Adrenal gland (tissue), 12 donors: ENCODE measurements around the gene DOCK8. TPM values are rescaled to one million over a fixed set of nuclear protein-coding genes. Genes with fewer than 3 reads are reported as not detected.

Source experiments
- DNase-seq, 7 donors: peaks; one replicate each; pipeline ENCODE4 v3.0.0-alpha.2; 2019 to 2020
- H3K27ac ChIP-seq, 5 donors: fragments of 200-600 bp; sonication (generic) in 4 of 5; 1 replicate in 3 of 5; 2 replicates in 2 of 5; pipeline versions ENCODE4 v1.5.1 to v1.8.0; 2016 to 2020; ENCODE audit warnings: mild to moderate bottlenecking in 1 of 5
- H3K27me3 ChIP-seq: fragments of 200-600 bp; 2 replicates; pipeline ENCODE4 v1.8.0; 2021
- H3K36me3 ChIP-seq, 2 donors: fragments of 200-600 bp; replicated peaks in 1 of 2; 1 replicate in 1 of 2; 2 replicates in 1 of 2; pipeline versions ENCODE4 v1.5.1 to v1.8.0; 2018 to 2022
- H3K4me1 ChIP-seq, 2 donors: fragments of 200-600 bp; replicated peaks in 1 of 2; 1 replicate in 1 of 2; 2 replicates in 1 of 2; pipeline versions ENCODE4 v1.5.1 to v1.8.0; 2018 to 2021
- H3K4me3 ChIP-seq, 4 donors: fragments of 200-600 bp; sonication (generic) in 3 of 4; one replicate each; pipeline ENCODE4 v1.5.1; 2016 to 2018
- H3K9me3 ChIP-seq, 3 donors: fragments of 200-600 bp; sonication (generic) in 1 of 3; replicated peaks in 1 of 3; 1 replicate in 2 of 3; 2 replicates in 1 of 3; pipeline versions ENCODE4 v1.5.1 to v1.8.0; 2016 to 2021
- CTCF ChIP-seq, 6 experiments: fragments of 450-650 bp in 4 of 6; fragments of 200-600 bp in 2 of 6; sonication (generic) in 1 of 6; IDR thresholded peaks; 1 replicate in 5 of 6; 2 replicates in 1 of 6; pipeline versions ENCODE4 v1.5.1 to v1.8.0; 2016 to 2021; ENCODE audit warnings: antibody characterized with exemption in 6 of 6, mild to moderate bottlenecking in 2 of 6, moderate library complexity in 1 of 6
- POLR2A ChIP-seq, 2 donors: fragments of 450-650 bp; IDR thresholded peaks; one replicate each; pipeline ENCODE4 v1.6.1; 2017; ENCODE audit warnings: antibody characterized with exemption in 2 of 2, mild to moderate bottlenecking in 2 of 2, moderate library complexity in 1 of 2
- WGBS, 4 donors: extraction: QIAGEN DNeasy Blood & Tissue Kit in 2 of 4; methylation state at CpG; one replicate each; pipeline versions ENCODE4 v1.1.5 to v1.1.7; 2013 to 2017; 5-methylcytosine and 5-hydroxymethylcytosine counted together
- intact Hi-C, 2 donors: fragments of 100-400 bp; cut with DNase I; formaldehyde crosslinking; loops; one replicate each; pipeline versions ENCODE4 v1.14.1 to v1.15.0; 2022 to 2023
- polyA plus RNA-seq, 3 donors: library from polyadenylated mRNA; stranded (reverse); fragments of 200-250 nt in 2 of 3; fragments of 350-450 nt in 1 of 3; fragmentation: Illumina TruSeq in 1 of 3; extraction: RNeasy Lipid Tissue Mini Kit (QIAGEN cat#74804) in 1 of 3; gene quantifications; one replicate each; pipeline ENCODE4 v1.2.3, GENCODE V29; 2013 to 2014
- total RNA-seq, 9 donors: library from RNA; depleted of rRNA in 4 of 9; stranded (reverse); fragments of >200 nt in 4 of 9; fragments of 120-200 nt in 1 of 9; fragmentation: NEBNext Ultra II Directional in 1 of 9; extraction: Animal tissue kit (Norgen Biotek cat#: 25700) in 1 of 9; gene quantifications; one replicate each; pipeline versions ENCODE4 v1.1.0 to v1.2.4, GENCODE V29; 2013 to 2023
- donor health status: healthy with polysubstance abuse.
- donor health status: Bipolar disorder and iron deficiency.
- donor health status: DM: yes; HTN: yes; CAD: no.
- donor health status: DM: no; HTN: no; CAD: no.
- donor health status: DM: no; HTN: no; CAD: no.
- donor health status: DM: yes; HTN: yes; CAD: no.

Gene DOCK8
- total and polyA plus RNA-seq, 12 donors = 8.3 to 134 (median 40.5) TPM

GRCh38 chr9:487429-487828 lies 272.8 kb downstream of the DOCK8 start:
- TF ChIP-seq POLR2A (IDR thresholded peaks at IDR 0.05) (no peak), CTCF (IDR thresholded peaks at IDR 0.05) (no peak)
- no peak overlapping the region for H3K27ac ChIP-seq
- H3K4me1 ChIP-seq = peaks cover 0 to 8% of the 10 kb centered on the region in 2 donors
- 91 to 98% (median 95%) methylated on average over 2 of the region's 2 CpGs for WGBS, 4 donors
- no peak overlapping the region for H3K4me3 ChIP-seq
- H3K36me3 ChIP-seq = no peaks in the 10 kb centered on the region
- intact Hi-C loops = no loop called here
- H3K27me3 ChIP-seq = no peaks in the 10 kb centered on the region
- H3K9me3 ChIP-seq = no peaks in the 10 kb centered on the region
- no peak for DNase-seq

GRCh38 chr9:488448-488847 lies 273.8 kb downstream of the DOCK8 start:
- Histone ChIP-seq H3K27ac (no peak overlapping the region), H3K4me1 (peaks cover 0 to 8% of the 10 kb centered on the region in 2 donors), H3K27me3 (no peaks in the 10 kb centered on the region), H3K4me3 (no peak overlapping the region), H3K36me3 (no peaks in the 10 kb centered on the region), H3K9me3 (no peaks in the 10 kb centered on the region)
- no peak for DNase-seq
- intact Hi-C loops = no loop called here
- TF ChIP-seq POLR2A (IDR thresholded peaks at IDR 0.05) = no peak
- TF ChIP-seq CTCF (IDR thresholded peaks at IDR 0.05) = no peak
- 78 to 82% (median 81%) methylated on average over 2 of the region's 2 CpGs for WGBS, 4 donors

- no peak for TF ChIP-seq POLR2A (IDR thresholded peaks at IDR 0.05)
- TF ChIP-seq CTCF (IDR thresholded peaks at IDR 0.05) = no peak
- intact Hi-C loops = no loop called here
- Histone ChIP-seq H3K4me3 (no peak overlapping the region), H3K27me3 (no peaks in the 10 kb centered on the region), H3K4me1 (peaks cover 0 to 8% of the 10 kb centered on the region in 2 donors), H3K9me3 (no peaks in the 10 kb centered on the region), H3K36me3 (no peaks in the 10 kb centered on the region), H3K27ac (no peak overlapping the region)
- 60 to 63% (median 61%) methylated on average over 7 of the region's 7 CpGs for WGBS, 4 donors
- no peak for DNase-seq
These were observed 274.8 kb downstream of the DOCK8 start for GRCh38 chr9:489198-490197.

GRCh38 chr9:494764-495163 lies 280.1 kb downstream of the DOCK8 start:
- Histone ChIP-seq H3K27me3 (no peaks in the 10 kb centered on the region), H3K4me3 (no peak overlapping the region), H3K36me3 (no peaks in the 10 kb centered on the region), H3K27ac (no peak overlapping the region), H3K4me1 (no peaks in the 10 kb centered on the region), H3K9me3 (no peaks in the 10 kb centered on the region)
- intact Hi-C loops = no loop called here
- no peak for DNase-seq
- WGBS, 4 donors = 90 to 100% (median 98%) methylated on average over 1 of the region's 1 CpG
- TF ChIP-seq POLR2A (IDR thresholded peaks at IDR 0.05) (no peak), CTCF (IDR thresholded peaks at IDR 0.05) (no peak)
